ENCODE measurements around the gene PDE6H.
A peak's percentile ranks its signal among the peaks of the same experiment; 100 is the strongest.

PDE6H gene

GRCh38 chr12:14952299-14952921 is 20.4 kb upstream of the PDE6H start:
- DNase-seq = peak; percentile 88

- no peak for DNase-seq
Observed at GRCh38 chr12:14953752-14954151, 19.1 kb upstream of the PDE6H start.

- DNase-seq = peak; percentile 48
Observed at GRCh38 chr12:14954269-14954668, 18.6 kb upstream of the PDE6H start.

- DNase-seq = peak; percentile 41
Observed at GRCh38 chr12:14956024-14956891, 16.6 kb upstream of the PDE6H start.

GRCh38 chr12:14956905-14957304 is 15.9 kb upstream of the PDE6H start:
- no peak for DNase-seq

GRCh38 chr12:14957551-14958168 is 15.2 kb upstream of the PDE6H start:
- DNase-seq = peak; percentile 40

- DNase-seq = peak; percentile 53
Observed at GRCh38 chr12:14958361-14959125, 14.3 kb upstream of the PDE6H start.

- DNase-seq = peak; percentile 48
Observed at GRCh38 chr12:14959126-14959440, 13.8 kb upstream of the PDE6H start.

- peak; percentile 29 for DNase-seq
Observed at GRCh38 chr12:14959463-14959862, 13.4 kb upstream of the PDE6H start.

- DNase-seq = peak; percentile 33
Observed at GRCh38 chr12:14959916-14960496, 12.8 kb upstream of the PDE6H start.

GRCh38 chr12:14960548-14961465 is 12.0 kb upstream of the PDE6H start:
- DNase-seq = peak; percentile 73

GRCh38 chr12:14961466-14962152 is 11.2 kb upstream of the PDE6H start, which contains the start of gene ARHGDIB:
TSS of gene ARHGDIB (minus strand) at chr12:14961601. CDS start at chr12:14950712, 10,889 bp downstream.
- DNase-seq = peak; percentile 92

- peak; percentile 36 for DNase-seq
Observed at GRCh38 chr12:14962153-14962539, 10.7 kb upstream of the PDE6H start.

GRCh38 chr12:14962797-14963196 is 10.0 kb upstream of the PDE6H start:
- no peak for DNase-seq

- DNase-seq = no peak
Observed at GRCh38 chr12:14963520-14963919, 9.3 kb upstream of the PDE6H start.

- no peak for DNase-seq
Observed at GRCh38 chr12:14964406-14964805, 8.4 kb upstream of the PDE6H start.

- no peak for DNase-seq
Observed at GRCh38 chr12:14965221-14965620, 7.6 kb upstream of the PDE6H start.

GRCh38 chr12:14968478-14968877 is 4.4 kb upstream of the PDE6H start:
- DNase-seq = no peak

GRCh38 chr12:14970473-14970872 is 2.4 kb upstream of the PDE6H start:
- DNase-seq = no peak

GRCh38 chr12:14974633-14975032 is 1.8 kb downstream of the PDE6H start:
- no peak for DNase-seq

GRCh38 chr12:14975457-14975856 is 2.6 kb downstream of the PDE6H start:
- DNase-seq = no peak
